NCI-H2171 treated with DMSO at 0.1 percent for 48 hours (cell line): ENCODE measurements around the gene SYT12.
"Not testable (repeated sequence)": the region's sequence is repeated elsewhere in the genome, so short reads cannot be mapped to it uniquely, and the experiment has no call there.

Experiments
- DNase-seq: peaks from one replicate; lab custom pipeline; 2025; lab: John Stamatoyannopoulos, UW

SYT12 gene

DNA sequence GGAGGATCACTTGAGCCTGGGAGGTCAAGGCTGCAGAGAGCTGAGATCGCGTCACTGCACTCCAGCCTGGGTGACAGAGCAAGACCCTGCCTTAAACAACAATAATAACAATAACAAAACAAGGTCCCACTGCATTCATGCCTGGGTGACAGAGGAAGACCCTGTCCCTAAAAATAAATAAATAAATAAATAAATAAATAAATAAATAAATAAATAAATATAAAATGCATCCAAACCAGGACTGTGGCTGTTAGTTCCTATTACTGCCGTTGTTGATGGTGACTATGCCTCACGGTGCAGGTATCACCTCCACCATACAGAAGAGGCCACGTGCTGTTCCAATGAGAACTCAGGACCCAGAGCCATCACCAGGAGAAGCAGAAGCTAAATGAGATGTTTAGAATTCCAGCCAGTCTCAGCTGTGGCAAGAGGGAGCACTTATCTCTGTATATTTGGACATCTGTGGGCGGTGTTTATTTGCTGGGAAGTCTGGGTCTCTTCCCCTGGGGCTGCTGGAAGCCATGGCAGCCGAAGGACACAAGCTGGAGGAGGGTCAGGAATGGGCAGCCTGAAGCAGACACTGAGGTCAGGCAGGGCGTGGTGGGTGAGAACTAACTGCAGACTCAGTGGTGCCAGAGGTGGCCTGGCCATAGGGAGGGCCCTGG lies 26.2 kb upstream of the SYT12 start:
- DNase-seq = peak; percentile 30

DNA sequence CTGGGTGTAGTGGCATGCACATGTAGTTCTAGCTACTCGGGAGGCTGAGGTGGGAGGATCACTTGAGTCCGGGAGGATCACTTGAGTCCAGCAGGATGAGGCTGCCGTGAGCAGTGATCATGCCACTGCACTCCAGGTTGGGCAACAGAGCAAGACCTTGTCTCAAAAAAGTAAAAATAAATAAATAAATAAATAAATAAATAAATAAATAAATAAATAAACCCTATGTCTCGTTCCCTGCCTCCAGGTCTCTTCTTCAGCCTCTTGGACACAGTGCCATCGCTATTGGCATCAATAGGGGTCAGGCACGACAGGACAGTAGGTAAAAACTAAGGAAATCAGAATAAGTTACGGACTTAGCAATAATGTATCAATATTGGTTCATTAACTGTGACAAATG lies 23.4 kb upstream of the SYT12 start:
- DNase-seq = no peak

DNA sequence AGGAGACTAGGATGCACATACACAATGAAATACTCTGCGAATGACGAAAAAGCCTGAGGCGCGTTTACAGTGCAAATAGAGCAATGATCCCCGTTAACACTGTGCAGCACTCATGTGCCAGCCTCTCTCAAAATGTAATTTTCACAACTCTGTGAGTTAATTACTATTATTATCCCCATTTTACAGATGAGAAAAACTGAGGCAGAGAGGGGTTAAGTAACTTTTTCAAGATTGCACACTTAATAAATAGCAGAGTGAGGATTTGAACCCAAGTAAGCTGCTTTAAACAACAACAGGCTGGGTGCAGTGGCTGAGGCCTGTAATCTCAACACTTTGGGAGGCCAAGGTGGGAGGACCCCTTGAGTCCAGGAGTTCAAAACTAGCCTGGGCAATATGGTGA lies 21.6 kb upstream of the SYT12 start:
- no peak for DNase-seq

DNA sequence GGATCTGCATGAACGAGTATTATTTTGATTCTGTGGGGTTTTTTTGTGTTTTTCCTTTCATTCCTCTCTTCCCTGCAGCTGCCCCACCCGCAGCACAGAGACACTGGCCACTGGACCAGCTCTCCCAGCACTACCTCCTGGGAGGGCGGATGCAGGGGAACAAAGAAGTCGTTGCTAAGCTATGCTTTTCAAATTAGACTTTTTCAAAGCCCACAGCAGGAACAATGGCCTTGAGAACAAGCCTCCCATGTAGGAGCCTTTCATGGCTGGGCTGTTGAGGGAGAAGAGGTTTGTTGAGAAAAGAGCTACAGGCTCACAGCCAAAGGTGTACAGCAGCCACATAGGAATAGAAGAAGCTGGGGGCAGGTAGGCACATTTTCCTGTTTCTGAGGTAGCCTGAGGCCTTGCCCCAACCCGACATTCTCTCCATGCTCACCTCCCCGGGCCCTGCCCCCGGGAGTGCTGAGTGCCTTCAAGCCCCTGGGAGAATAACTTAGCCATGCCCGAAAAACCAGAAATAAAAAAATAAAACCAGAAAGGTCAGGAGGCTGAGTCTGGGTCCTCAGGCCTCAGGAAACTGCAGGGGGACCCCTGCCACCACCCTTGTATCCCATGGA lies 20.5 kb upstream of the SYT12 start:
- no peak for DNase-seq

DNA sequence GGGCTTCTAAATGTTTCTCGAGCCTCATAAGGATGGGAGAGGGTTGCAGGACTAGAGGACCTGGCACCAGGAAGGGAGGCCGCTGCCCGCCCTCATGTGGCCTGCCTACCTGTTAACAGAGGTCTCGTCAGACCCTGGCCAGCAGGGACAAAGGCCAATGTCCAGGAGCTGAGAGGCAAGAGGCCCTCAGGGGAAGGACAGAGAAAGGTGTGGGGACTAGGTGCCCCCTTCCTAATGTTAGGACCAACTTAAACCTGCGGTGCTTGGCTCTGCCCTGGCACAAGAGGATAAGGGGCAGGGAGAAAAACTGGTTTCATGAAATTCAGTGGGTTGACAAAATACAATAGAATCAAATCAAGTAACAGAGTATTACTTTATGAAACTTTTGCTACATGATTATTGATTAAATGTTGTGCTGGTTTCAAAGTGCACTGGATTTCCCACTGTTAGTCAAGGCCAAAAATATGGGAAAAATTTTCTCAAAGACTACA lies 20.0 kb upstream of the SYT12 start:
- no peak for DNase-seq

DNA sequence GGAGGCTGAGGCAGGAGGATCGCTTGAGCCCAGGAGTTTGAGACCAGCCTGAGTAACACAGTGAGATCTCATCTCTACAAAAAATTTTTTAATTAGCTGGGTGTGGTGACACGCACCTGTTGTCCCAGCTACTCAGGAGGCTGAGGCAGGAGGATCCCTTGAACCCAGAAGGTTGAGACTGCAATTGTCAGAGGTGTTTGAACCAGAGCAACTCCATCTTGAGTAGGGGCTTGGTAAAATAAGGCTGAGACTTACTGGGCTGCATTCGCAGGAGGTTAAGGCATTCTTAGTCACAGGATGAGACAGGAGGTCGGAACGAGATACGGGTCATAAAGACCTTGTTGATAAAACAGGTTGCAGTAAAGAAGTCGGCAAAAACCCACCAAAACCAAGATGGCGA lies 17.7 kb upstream of the SYT12 start:
- DNase-seq = not testable (repeated sequence)

DNA sequence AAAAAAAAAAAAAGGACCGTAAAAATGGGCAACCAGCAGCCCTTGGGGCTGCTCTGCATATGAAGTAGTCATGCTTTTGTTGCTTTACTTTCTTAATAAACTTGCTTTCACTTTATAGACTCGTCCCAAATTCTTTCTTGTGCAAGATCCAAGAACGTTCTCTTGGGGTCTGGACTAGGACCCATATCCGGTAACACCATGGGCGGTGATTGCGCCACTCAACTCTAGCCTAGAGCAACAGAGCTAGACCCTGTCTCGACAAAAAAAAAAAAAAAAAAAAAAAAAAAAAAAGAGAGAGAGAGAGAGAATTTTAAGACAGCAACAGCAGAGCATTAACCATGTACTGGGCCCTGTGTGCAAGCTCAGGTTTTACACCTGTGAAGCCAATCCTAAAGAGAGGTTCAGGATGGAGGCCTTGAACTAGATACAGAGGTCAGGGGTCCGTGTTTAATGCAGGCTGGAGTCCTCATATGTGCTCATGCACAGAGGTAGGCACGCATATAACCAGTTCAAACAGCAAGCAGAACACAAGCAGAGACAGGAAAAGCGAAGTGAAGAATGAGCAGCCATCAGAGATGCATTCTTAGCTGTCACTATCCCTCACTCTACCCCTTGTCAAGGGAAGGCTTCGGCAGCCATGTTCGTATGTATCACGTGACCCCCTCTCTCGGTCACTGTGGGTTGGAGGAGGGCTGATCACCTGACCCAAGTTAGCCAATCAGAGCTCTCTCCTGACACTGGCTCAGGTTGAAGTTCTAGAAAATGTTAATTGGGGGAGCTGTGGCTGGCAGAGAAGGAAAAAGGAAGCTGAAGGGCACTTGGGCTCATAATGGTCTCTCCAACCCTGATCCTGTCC lies 16.7 kb upstream of the SYT12 start:
- peak; percentile 91 for DNase-seq

DNA sequence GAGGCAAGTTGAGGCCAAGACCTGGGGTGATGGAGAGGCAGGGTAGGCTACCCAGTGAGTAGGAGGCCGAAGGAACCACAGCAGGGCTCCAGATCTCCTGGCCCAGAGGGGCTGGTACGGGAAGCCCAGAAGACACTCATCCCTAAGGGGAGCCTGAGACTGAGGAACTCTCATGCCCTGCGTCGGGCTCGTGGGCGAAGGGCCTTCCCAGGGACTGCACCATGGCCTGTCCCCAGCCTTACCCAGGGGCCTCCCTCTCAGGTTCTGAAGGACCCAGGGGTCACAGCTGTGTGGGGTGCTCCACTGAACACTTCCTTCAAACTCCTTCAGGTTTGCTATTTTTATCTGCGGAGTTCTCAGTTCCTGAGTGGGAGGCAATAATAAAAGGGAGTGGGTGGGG lies 15.8 kb upstream of the SYT12 start:
- no peak for DNase-seq

DNA sequence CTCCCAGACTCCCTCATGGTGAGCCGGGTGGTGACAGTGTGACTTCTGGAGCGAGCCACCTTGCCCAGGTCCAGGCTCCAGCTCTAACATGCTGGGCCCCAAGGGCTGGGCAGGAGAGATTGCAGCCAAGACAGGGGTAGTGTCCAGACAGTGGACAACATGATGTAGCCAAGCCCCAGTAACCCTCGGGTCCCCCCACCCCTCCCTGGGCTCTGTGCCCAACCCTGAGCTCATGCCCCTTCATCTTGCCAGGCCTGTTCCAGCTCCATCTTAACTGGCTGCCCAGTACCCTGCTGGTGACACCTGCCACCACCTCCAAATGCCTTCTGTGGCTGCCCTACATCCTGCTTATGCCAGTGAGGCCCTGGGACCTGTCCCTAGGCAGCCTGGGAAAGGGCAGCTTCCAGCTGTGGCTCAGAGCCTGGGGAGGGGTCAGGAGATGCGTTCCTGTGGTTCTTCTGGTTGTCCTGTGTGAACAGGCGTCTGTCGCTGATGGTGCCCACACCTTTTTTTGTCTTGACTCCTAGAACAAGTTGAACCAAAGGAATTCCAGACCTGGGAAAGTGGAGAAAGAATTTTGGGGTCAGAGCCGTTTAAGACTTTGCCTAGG lies 12.5 kb upstream of the SYT12 start:
- no peak for DNase-seq

DNA sequence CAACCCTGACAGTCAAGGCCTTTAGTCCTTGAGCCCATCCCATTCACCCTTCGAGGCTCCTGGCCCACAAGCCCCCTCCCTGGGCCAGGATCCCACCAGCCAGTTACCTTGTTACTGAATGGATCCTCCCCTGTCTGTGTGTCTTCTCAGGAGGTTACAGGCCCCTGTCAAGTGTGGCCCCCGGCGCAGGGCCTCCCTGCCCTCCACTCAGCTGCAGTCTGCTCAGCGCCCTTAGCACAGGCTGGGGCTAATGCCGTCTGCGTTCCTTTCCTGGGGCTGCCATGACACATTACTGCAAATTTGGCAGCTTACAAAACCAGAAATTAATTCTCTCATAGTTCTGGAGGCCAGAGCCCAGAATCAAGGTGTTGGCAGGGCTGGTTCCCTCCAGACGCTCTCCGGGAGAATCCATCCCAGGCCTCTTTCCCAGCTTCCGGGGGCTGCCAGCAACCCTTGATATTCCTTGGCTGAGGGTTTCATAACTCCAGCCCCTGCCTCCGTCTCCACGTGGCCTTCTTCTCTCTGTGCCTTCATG lies 9.4 kb upstream of the SYT12 start:
- no peak for DNase-seq

DNA sequence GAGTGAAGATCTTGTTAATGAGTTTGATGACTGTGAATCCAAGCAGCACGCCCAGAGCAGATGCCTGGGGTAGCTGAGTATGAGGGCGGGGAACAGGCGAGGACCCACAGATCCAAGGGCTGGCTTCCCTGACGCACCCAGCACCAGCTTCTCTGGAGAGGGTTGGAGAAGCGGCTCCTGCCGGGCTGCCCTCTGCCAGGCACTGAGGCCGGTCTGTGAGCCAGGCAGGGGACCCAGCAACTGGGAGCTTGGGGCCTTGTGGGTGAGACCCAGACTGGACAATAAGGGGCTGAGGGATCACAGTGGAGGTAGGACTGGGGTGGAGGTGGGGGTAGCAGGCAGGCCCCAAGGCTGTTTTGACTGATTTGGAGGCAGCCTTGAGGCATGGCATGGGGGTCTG lies 8.6 kb upstream of the SYT12 start:
- DNase-seq = no peak

DNA sequence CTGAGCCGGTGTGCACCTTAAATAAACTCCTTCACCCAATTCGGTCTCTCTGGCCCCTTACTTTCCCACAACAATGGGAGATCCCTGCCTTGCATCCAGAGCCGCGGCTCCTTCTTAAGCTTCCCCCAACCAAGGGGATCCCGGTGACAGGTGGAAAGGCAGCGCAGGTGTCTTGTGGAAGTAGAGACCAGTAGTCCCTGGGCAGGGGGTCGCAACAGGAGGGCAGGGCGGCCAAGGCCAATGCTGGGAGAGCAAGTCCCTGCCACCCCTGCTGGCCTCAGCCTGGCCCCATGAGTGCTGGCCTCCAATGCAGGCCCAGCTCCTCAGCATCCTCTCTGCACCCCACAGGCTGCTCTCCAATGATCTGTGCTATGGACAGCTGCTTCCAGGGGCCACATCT lies 7.9 kb upstream of the SYT12 start:
- no peak for DNase-seq

DNA sequence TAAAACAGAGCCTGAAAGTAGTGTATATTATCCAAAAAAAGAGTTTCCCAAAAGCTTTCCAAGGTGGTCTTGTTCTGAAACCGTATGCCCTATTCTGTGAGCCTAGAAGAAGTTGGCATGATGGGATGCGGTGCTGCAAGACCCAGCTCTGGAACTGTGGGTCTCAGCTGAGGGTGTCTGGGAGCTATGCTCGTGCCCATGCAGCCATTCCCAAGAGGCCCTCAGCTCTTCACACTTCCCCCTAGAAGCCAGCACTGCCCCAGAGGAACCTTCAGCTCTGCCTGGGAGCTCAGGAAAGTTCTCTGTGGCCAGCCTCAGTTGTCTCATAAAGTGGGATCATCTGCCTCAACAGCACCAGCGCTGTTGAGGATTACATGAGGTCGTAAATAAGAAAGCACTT lies 6.4 kb upstream of the SYT12 start:
- no peak for DNase-seq

DNA sequence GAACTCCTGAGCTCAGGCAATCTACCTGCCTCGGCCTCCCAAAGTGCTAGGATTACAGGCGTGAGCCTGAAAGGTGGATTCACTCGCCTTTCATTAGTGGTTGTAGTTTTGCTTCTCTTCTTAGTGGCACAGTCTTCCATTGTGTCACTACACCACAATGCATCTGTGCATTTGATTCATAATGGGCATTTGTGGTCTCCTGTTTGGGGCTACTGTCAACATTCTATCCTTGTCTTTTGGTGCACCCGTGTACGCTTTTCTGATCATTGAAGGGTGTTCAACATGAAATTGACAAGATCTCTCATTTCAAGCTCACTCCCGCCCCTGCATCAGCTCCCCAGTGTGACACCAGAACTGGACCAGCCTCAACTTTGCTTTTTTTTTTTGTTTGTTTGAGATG lies 2.0 kb upstream of the SYT12 start:
- no peak for DNase-seq

DNA sequence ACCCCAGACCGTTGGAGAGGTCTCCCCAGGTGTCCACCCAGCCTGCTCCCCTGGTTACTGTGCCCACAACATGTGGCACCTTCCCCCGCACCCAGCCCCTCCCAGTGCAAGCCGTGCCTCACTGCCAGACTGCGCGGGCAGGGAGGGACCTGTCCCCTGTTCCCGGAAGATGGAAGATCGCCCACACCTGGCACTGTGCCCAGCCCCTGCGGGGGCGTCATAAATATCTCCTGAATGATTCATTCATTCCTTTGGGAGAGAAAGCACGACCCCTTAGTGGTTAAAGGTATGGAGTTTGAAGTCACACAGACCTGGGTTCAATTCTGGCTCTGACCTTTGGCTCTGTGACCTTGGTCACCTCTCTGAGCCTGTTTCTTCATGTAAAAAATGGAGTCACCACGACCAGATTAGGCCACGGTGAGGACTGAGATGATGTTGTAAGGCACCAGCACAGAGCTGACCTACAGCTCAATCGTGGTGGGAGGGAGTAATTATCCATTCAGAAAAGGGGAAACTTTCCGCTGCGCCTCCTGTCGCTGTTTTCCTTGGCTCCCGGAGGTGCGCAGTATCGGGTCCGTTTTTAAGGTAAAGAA lies 497 bp upstream of the SYT12 start:
- DNase-seq = peak; percentile 63

DNA sequence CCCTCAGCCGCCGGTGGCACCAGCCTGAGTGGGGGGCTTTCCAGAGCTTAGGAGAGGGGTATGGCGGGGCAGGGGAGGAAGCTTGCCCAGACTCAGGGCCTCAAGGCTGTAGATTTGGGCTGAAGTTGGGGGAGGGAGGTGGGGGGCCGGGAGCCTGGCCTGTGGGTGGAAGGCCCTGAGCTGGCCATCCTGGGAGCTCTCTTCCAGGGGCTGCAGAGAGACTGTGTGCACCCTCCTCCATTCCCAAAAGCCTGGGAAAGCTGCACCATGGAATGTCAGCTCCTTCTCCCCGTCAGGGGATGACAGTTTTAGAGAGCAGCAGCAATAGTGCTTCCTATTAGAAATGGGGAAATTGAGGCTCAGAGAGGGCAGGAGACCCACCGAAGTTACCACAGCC lies 1.0 kb downstream of the SYT12 start:
- no peak for DNase-seq

DNA sequence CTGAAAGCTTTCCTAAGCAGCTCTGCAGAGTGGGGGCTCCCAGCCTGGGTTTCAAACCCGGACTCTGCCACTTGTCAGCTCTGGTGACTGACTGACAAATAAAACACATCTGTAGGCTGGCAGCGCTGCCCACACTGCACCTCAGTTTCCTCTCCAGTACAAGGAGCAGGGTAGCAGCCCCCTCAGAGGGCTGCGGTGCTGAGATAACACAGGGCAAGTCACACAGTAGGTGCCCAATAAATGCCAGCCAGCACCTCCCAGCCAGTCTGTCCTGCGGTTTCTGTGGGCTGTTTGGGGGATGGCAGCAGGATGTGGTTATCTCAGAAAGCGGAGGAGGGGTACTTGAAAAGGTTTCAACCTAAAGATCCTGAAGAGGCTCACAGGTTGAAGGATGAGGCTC lies 1.5 kb downstream of the SYT12 start:
- no peak for DNase-seq

DNA sequence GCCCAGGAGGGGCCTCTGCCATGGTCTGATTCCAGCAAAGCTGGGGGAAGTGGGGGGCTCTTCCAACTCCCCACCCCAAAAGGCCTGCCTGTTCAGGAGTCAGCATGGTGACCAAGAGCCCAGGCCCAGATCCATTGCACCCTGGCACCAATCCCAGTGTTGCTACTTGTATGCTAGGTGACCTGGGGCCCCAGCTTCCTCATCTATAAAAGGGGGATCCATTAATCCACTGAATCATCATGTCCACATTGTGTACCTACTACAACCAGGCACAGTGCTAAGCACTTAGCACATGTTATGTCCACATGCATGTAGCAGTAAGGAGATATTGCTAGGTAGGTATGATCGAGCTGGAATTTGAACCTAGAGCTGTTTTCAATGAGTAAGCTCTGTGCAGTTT lies 2.0 kb downstream of the SYT12 start:
- no peak for DNase-seq

DNA sequence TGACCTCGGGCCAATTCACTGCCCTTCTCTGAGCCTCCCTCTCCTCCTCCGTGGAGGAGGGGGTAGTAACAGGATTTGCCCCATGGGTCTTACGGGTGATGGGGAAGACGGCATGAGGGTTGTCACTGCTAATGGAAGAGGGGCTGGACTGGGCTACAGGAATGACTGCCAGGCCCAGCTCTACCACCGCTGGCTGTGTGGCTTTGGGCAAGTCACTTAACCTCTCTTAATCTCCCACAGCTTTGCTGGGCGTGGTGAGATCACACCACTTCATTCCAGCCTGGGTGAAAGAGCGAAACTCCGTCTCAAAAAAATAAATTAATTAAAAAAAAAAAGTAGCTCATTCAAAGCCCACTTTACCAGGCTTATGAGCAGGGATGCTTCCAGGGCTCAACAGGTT lies 2.8 kb downstream of the SYT12 start:
- DNase-seq = no peak

DNA sequence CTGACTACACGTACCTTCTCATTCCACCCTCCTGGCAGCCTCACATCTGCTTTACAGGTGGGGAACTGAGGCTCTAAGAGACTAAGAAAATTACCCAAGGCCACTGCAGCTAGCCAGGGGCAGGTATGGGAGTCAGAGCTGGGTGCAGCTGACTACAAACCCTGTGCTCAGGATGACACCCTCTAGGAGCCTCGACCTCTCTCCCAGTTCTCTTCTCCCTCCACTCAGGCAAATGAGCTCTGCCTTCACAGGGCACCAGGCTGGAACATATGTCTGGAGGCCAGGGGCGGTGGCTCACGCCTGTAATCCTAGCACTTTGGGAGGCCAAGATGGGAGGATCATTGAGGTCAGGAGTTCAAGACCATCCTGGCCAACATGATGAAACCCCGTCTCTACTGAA lies 4.0 kb downstream of the SYT12 start:
- no peak for DNase-seq

DNA sequence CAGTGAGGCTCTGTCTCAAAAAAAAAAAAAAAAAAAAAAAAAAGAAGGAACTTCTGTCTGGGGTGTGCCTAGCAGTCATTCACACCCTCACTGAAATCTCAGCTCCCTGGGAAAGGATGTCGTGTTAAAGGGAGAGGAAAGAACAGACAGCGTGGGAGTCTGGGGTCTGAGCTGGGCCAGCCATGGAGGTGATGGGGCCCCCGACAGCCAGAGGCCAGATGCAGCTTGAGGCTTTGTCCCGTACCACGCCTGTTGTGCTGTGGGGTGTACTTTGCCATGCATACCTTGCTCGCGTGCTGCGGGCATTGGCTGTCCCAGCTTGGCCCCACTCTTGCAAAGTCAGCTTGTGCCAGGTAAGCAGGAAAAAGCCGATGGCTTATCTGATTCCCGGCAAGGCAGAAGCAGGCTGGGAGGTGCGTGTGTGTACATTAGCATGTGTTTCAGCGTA lies 4.6 kb downstream of the SYT12 start:
- DNase-seq = no peak

DNA sequence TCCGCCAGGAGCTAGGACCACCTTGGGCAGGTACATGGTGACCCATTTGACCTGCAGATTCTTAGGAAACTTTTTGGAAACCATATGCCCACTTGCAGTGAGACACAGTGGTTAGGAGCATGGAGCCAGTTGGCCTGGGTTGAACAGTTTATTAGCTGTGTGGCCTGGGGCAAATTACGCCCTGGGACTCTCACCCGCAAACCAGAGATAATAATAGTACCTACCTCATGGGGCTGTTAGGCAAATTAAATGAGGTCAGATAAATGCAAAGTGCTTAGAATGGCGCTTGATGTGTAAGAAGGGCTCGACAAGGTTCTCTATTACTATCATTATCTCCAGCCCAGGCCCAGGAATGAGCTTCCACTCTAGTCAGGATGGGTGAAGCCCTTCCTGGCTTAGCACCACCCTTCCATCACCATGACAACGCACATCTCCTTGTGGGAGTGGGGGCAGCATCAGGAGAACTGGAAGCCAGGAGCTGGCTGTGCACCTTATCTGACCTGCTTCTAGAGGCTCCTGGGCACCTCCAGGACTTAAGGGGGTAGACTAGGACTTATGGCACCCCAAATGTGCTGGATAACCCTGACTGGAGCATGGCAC lies 5.1 kb downstream of the SYT12 start:
- no peak for DNase-seq
